ENCODE data around the gene PCBP4. TPM values are rescaled to one million over a fixed set of nuclear protein-coding genes. Genes with fewer than 3 reads are reported as not detected.

The PCBP4 gene
- polyA plus RNA-seq, 4 donors: 24.0 to 60.8 (median 39.2) TPM

DNA sequence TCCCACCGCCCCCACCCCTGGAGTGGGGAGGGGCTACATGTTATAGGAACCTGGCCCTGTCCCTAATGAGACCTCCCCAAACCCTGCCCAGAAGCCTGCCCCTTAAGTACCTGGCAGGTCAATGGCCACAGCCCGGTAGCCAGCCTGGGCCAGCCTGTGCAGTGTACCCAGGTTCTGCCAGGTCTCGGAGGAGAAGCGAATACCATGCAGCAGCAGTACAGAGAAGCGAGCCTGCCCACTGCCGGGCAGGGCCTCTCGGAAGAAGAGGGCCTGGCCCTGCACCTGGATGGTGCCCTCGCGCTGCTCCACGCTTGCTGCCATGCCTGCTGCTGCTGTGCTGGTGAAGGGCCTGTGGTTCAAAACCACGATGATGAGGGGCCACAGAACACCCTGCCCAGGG, 4.1 kb upstream of the PCBP4 start:
- no peaks in the 10 kb centered on the region for H3K27me3 ChIP-seq (ENCODE audit: control insufficient read depth in 3 of 3, insufficient read depth in 3 of 3, low read length in 3 of 3)
- DNase-seq (no peak), FAIRE-seq (no peak)
- peaks cover 0 to 32% (median 10%) of the 10 kb centered on the region in 3 donors for H3K4me1 ChIP-seq (ENCODE audit: control insufficient read depth in 3 of 3, insufficient read depth in 2 of 3, low read depth in 1 of 3, low read length in 2 of 3)
- peaks cover 0 to 28% (median 0%) of the 10 kb centered on the region in 3 donors for H3K36me3 ChIP-seq (ENCODE audit: control insufficient read depth in 3 of 3, insufficient read depth in 2 of 3, low read depth in 1 of 3, low read length in 3 of 3)
- H3K9me3 ChIP-seq (ENCODE audit: control insufficient read depth in 2 of 2, insufficient read depth in 1 of 2, low read depth in 1 of 2, low read length in 1 of 2): no peaks in the 10 kb centered on the region
- H3K4me3 ChIP-seq (ENCODE audit: low read depth in 1 of 3, low read length in 3 of 3): no peak overlapping the region
- 77 to 91% (median 84%) methylated on average over 10 to 11 of the region's 11 CpGs for WGBS, 3 donors
- H3K27ac ChIP-seq (ENCODE audit: low read depth in 1 of 3, low read length in 2 of 3): no peak overlapping the region

- no peak overlapping the region for H3K4me3 ChIP-seq (ENCODE audit: low read depth in 1 of 3, low read length in 3 of 3)
- no peaks in the 10 kb centered on the region for H3K9me3 ChIP-seq (ENCODE audit: control insufficient read depth in 2 of 2, insufficient read depth in 1 of 2, low read depth in 1 of 2, low read length in 1 of 2)
- H3K4me1 ChIP-seq (ENCODE audit: control insufficient read depth in 3 of 3, insufficient read depth in 2 of 3, low read depth in 1 of 3, low read length in 2 of 3): peaks cover 0 to 33% (median 10%) of the 10 kb centered on the region in 3 donors
- FAIRE-seq: no peak
- 37 to 69% (median 51%) methylated on average over 6 of the region's 6 CpGs for WGBS, 3 donors
- no peak overlapping the region for H3K27ac ChIP-seq (ENCODE audit: low read depth in 1 of 3, low read length in 2 of 3)
- DNase-seq: peak in 1 of 2 donors; percentile 42
- peaks cover 0 to 28% (median 0%) of the 10 kb centered on the region in 3 donors for H3K36me3 ChIP-seq (ENCODE audit: control insufficient read depth in 3 of 3, insufficient read depth in 2 of 3, low read depth in 1 of 3, low read length in 3 of 3)
- no peaks in the 10 kb centered on the region for H3K27me3 ChIP-seq (ENCODE audit: control insufficient read depth in 3 of 3, insufficient read depth in 3 of 3, low read length in 3 of 3)
Observed at GRCh38 chr3:51970606-51971300, 3.5 kb upstream of the PCBP4 start.

DNA sequence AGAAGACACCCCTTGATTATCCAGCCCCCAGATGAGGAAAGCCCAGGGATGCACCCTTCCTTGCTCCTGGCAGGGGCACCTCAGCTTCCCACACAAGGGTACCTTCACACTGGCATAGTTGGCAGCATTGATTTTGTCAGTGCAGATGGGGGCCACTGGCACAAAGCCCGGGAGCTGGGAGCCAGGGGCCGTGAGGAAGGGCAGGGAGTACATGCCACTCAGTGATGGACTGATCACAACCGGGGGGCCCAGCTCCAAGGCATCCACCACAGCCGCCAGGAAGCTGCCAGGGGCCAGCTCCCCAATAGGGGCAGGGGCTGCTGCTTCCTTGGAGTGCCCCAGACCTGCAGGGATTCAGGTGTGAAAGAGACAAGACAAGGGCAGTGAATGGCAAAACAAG, 2.6 kb upstream of the PCBP4 start:
- H3K4me1 ChIP-seq (ENCODE audit: control insufficient read depth in 3 of 3, insufficient read depth in 2 of 3, low read depth in 1 of 3, low read length in 2 of 3): peaks cover 0 to 31% (median 10%) of the 10 kb centered on the region in 3 donors
- H3K27ac ChIP-seq (ENCODE audit: low read depth in 1 of 3, low read length in 2 of 3): no peak overlapping the region

DNA sequence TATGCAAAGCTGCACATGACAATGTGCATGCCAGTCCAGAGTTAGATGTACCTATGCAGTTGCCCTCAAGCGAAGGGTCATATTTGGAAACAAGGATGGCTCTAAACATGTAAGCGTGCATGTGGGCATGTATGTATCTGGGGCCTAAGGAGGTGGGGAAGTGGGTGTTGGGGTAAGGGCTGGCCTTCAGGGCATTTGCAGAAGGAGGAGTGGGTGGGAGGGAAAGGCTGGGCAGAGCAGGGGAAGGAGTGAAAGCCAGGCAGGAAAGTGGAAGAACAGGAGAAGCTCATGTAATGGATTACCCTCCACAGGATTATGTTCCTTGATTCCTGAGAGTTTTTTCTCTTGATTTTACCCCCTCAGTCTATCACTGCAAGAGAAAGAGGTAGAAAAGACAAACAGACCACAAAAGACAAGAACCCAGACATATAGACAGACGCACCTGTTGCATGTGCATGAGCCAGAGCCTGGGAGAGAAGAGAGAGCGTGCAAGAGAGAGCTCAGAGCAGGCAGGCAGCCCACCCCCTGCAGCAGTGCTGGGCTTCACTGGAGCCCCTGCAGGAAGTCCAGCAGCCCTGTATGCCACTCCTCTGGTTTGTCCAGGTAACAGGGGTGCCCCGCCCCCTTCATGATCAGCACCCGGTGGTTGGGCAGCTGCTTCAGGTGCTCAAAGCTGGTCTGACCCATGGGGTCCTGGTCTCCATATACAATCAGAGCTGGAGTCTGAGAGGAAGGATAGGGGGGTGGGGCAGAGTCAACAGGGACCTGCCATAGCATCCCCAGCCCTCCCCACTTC, 1.8 kb upstream of the PCBP4 start:
- peak overlapping the region; percentile 17 to 62 (median 38) for H3K27ac ChIP-seq (ENCODE audit: low read depth in 1 of 3, low read length in 2 of 3)
- 81 to 85% (median 83%) methylated on average over 6 of the region's 6 CpGs for WGBS, 3 donors
- no peak for FAIRE-seq

More for the DNA sequence above, 2.6 kb upstream of the PCBP4 start:
- Histone ChIP-seq H3K4me3 (ENCODE audit: low read depth in 1 of 3, low read length in 3 of 3) (no peak overlapping the region), H3K27me3 (ENCODE audit: control insufficient read depth in 3 of 3, insufficient read depth in 3 of 3, low read length in 3 of 3) (no peaks in the 10 kb centered on the region), H3K9me3 (ENCODE audit: control insufficient read depth in 2 of 2, insufficient read depth in 1 of 2, low read depth in 1 of 2, low read length in 1 of 2) (no peaks in the 10 kb centered on the region), H3K36me3 (ENCODE audit: control insufficient read depth in 3 of 3, insufficient read depth in 2 of 3, low read depth in 1 of 3, low read length in 3 of 3) (peaks cover 0 to 28% (median 0%) of the 10 kb centered on the region in 3 donors)
- DNase-seq: no peak
- 57 to 73% (median 73%) methylated on average over 4 of the region's 4 CpGs for WGBS, 3 donors
- no peak for FAIRE-seq

GRCh38 chr3:51968170-51968775, 1.0 kb upstream of the PCBP4 start:
- peaks cover 0 to 28% (median 0%) of the 10 kb centered on the region in 3 donors for H3K36me3 ChIP-seq (ENCODE audit: control insufficient read depth in 3 of 3, insufficient read depth in 2 of 3, low read depth in 1 of 3, low read length in 3 of 3)
- H3K27ac ChIP-seq (ENCODE audit: low read depth in 1 of 3, low read length in 2 of 3): peak overlapping the region; percentile 73 to 86 (median 85)
- H3K4me1 ChIP-seq (ENCODE audit: control insufficient read depth in 3 of 3, insufficient read depth in 2 of 3, low read depth in 1 of 3, low read length in 2 of 3): peaks cover 0 to 22% (median 4%) of the 10 kb centered on the region in 3 donors
- peak overlapping the region; percentile 62 to 76 (median 70) for H3K4me3 ChIP-seq (ENCODE audit: low read depth in 1 of 3, low read length in 3 of 3)
- no peaks in the 10 kb centered on the region for H3K9me3 ChIP-seq (ENCODE audit: control insufficient read depth in 2 of 2, insufficient read depth in 1 of 2, low read depth in 1 of 2, low read length in 1 of 2)
- no peak for FAIRE-seq
- no peaks in the 10 kb centered on the region for H3K27me3 ChIP-seq (ENCODE audit: control insufficient read depth in 3 of 3, insufficient read depth in 3 of 3, low read length in 3 of 3)
- DNase-seq: no peak
- 17 to 26% (median 23%) methylated on average over 9 to 11 of the region's 11 CpGs for WGBS, 3 donors

More for the DNA sequence above, 1.8 kb upstream of the PCBP4 start:
- Histone ChIP-seq H3K36me3 (ENCODE audit: control insufficient read depth in 3 of 3, insufficient read depth in 2 of 3, low read depth in 1 of 3, low read length in 3 of 3) (peaks cover 0 to 28% (median 0%) of the 10 kb centered on the region in 3 donors), H3K9me3 (ENCODE audit: control insufficient read depth in 2 of 2, insufficient read depth in 1 of 2, low read depth in 1 of 2, low read length in 1 of 2) (no peaks in the 10 kb centered on the region), H3K27me3 (ENCODE audit: control insufficient read depth in 3 of 3, insufficient read depth in 3 of 3, low read length in 3 of 3) (no peaks in the 10 kb centered on the region), H3K4me1 (ENCODE audit: control insufficient read depth in 3 of 3, insufficient read depth in 2 of 3, low read depth in 1 of 3, low read length in 2 of 3) (peaks cover 0 to 24% (median 4%) of the 10 kb centered on the region in 3 donors), H3K4me3 (ENCODE audit: low read depth in 1 of 3, low read length in 3 of 3) (no peak overlapping the region)
- DNase-seq: no peak

GRCh38 chr3:51966922-51967383, 301 bp downstream of the PCBP4 start:
- Histone ChIP-seq H3K27me3 (ENCODE audit: control insufficient read depth in 3 of 3, insufficient read depth in 3 of 3, low read length in 3 of 3) (no peaks in the 10 kb centered on the region), H3K9me3 (ENCODE audit: control insufficient read depth in 2 of 2, insufficient read depth in 1 of 2, low read depth in 1 of 2, low read length in 1 of 2) (no peaks in the 10 kb centered on the region), H3K4me1 (ENCODE audit: control insufficient read depth in 3 of 3, insufficient read depth in 2 of 3, low read depth in 1 of 3, low read length in 2 of 3) (peaks cover 0 to 32% (median 4%) of the 10 kb centered on the region in 3 donors), H3K4me3 (ENCODE audit: low read depth in 1 of 3, low read length in 3 of 3) (peak overlapping the region; percentile 55 to 76 (median 59)), H3K27ac (ENCODE audit: low read depth in 1 of 3, low read length in 2 of 3) (peak overlapping the region; percentile 43 to 68 (median 60)), H3K36me3 (ENCODE audit: control insufficient read depth in 3 of 3, insufficient read depth in 2 of 3, low read depth in 1 of 3, low read length in 3 of 3) (peaks cover 0 to 28% (median 0%) of the 10 kb centered on the region in 3 donors)
- FAIRE-seq: no peak
- no peak for DNase-seq
- 5 to 7% (median 6%) methylated on average over 19 to 33 of the region's 33 CpGs for WGBS, 3 donors

- H3K36me3 ChIP-seq (ENCODE audit: control insufficient read depth in 3 of 3, insufficient read depth in 2 of 3, low read depth in 1 of 3, low read length in 3 of 3): peaks cover 0 to 26% (median 0%) of the 10 kb centered on the region in 3 donors
- WGBS, 3 donors: 66 to 85% (median 76%) methylated on average over 5 of the region's 5 CpGs
- no peak for DNase-seq
Observed at GRCh38 chr3:51966486-51966885, 768 bp downstream of the PCBP4 start.

DNA sequence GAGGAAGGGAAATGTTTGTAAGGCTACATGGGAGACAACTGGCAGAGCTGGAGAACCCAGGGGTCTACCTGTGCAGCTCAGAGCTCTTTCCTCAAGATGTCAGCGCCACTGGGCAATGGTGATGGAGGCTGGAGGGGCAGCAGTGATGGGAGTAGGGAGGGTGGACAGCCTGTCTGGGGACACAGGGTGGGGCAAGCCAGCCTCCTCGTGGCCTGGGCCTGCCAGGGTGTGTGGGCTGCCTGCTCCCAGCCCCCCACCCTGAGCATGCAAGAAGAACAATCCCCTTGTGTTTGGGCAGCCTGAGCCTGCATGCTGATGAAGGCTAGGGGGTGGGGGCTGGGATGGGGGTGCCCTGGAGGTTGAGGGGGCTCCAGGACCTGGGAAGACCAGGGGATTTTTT, 1.2 kb downstream of the PCBP4 start:
- Histone ChIP-seq H3K9me3 (ENCODE audit: control insufficient read depth in 2 of 2, insufficient read depth in 1 of 2, low read depth in 1 of 2, low read length in 1 of 2) (no peaks in the 10 kb centered on the region), H3K27me3 (ENCODE audit: control insufficient read depth in 3 of 3, insufficient read depth in 3 of 3, low read length in 3 of 3) (no peaks in the 10 kb centered on the region), H3K4me1 (ENCODE audit: control insufficient read depth in 3 of 3, insufficient read depth in 2 of 3, low read depth in 1 of 3, low read length in 2 of 3) (peaks cover 0 to 40% (median 4%) of the 10 kb centered on the region in 3 donors), H3K36me3 (ENCODE audit: control insufficient read depth in 3 of 3, insufficient read depth in 2 of 3, low read depth in 1 of 3, low read length in 3 of 3) (peaks cover 0 to 22% (median 0%) of the 10 kb centered on the region in 3 donors), H3K27ac (ENCODE audit: low read depth in 1 of 3, low read length in 2 of 3) (no peak overlapping the region), H3K4me3 (ENCODE audit: low read depth in 1 of 3, low read length in 3 of 3) (no peak overlapping the region)
- DNase-seq: no peak
- no peak for FAIRE-seq
- 63 to 80% (median 69%) methylated on average over 2 of the region's 2 CpGs for WGBS, 3 donors

More at GRCh38 chr3:51966486-51966885, 768 bp downstream of the PCBP4 start:
- Histone ChIP-seq H3K9me3 (ENCODE audit: control insufficient read depth in 2 of 2, insufficient read depth in 1 of 2, low read depth in 1 of 2, low read length in 1 of 2) (no peaks in the 10 kb centered on the region), H3K27me3 (ENCODE audit: control insufficient read depth in 3 of 3, insufficient read depth in 3 of 3, low read length in 3 of 3) (no peaks in the 10 kb centered on the region), H3K4me1 (ENCODE audit: control insufficient read depth in 3 of 3, insufficient read depth in 2 of 3, low read depth in 1 of 3, low read length in 2 of 3) (peaks cover 0 to 36% (median 4%) of the 10 kb centered on the region in 3 donors), H3K27ac (ENCODE audit: low read depth in 1 of 3, low read length in 2 of 3) (no peak overlapping the region), H3K4me3 (ENCODE audit: low read depth in 1 of 3, low read length in 3 of 3) (peak overlapping the region in 2 of 3 donors; percentile 59 to 76)
- no peak for FAIRE-seq
